ENCODE data around the gene XNDC1N. TPM values are rescaled to one million over a fixed set of nuclear protein-coding genes. Genes with fewer than 3 reads are reported as not detected.

XNDC1N gene
- total and polyA plus RNA-seq, 9 of the 15 experiments (the other 6 are each of a cell fraction or from before 2014, with no cell fraction given), result 6.8 to 11.4 (median 9.7) TPM

DNA sequence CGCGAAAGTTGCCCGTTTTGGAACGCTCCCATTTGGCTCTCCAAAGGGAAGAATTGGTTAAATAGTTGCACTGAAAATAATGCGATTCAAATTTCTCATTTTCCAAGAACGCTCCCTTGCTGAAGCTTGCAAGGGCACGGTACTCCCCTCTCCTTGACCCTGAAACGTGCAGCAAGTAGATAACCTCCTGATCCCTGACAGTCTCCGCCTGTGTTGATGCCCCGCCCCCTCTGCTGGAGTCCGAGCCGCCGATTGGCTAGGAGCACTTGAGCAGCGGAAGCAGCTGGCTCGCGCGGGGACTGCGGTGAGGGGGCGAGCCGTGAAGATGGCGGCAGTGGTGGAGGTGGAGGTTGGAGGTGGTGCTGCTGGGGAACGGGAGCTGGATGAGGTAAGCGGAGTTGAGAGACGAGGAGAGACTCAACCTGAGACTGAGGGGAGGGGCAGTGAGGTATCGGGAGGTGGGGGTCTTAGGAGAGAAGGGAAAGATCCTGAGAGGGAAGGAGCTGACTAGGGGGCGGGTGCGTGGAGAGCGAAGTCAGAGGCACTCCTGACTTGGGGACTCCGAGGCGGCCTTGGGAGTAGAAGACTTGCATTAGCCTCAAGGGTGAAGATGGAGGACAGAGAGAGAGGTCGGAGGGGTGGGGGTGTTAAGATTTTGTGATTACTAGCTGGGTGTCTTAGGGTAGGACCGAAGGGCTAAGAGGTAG, 496 bp upstream of the XNDC1N start, which contains the start of gene RNF121 (continued):
- TF ChIP-seq NCOA2 (IDR thresholded peaks at IDR 0.05; ENCODE audit: partially characterized antibody in 2 of 2) (peak in 1 of 2 experiments; percentile 100), FOXK1 (CRISPR knock-in tag; IDR thresholded peaks at IDR 0.05; ENCODE audit: borderline replicate concordance) (0 out of 2 replicates have a peak, but pooled peaks have one; percentile 18), NRF1 (conservative IDR thresholded peaks at IDR 0.05 in 1 of 2, IDR thresholded peaks at IDR 0.05 in 1 of 2) (peak; percentile 48 to 56; a peak in 3 of 4 replicates), POLR2G (IDR thresholded peaks at IDR 0.05; ENCODE audit: low read depth, low read length) (peak; percentile 90), CEBPB (tag; IDR thresholded peaks at IDR 0.05) (no peak), SOX6 (IDR thresholded peaks at IDR 0.05) (0 out of 2 replicates have a peak, but pooled peaks have one; percentile 21), TCFL5 (CRISPR knock-in tag; conservative IDR thresholded peaks at IDR 0.05) (0 out of 2 replicates have a peak, but pooled peaks have one; percentile 41), TAF9B (IDR thresholded peaks at IDR 0.05; ENCODE audit: partially characterized antibody) (peak; percentile 98), NR4A1 (CRISPR knock-in tag; IDR thresholded peaks at IDR 0.05) (0 out of 2 replicates have a peak, but pooled peaks have one; percentile 48), NR4A1 (tag; IDR thresholded peaks at IDR 0.05) (no peak), GABPA (tag; conservative IDR thresholded peaks at IDR 0.05; ENCODE audit: low read depth) (peak; percentile 96), RBFOX2 (IDR thresholded peaks at IDR 0.05; ENCODE audit: low read depth, low read length) (peak; percentile 82), MIER1 (IDR thresholded peaks at IDR 0.05; ENCODE audit: low read depth) (0 out of 2 replicates have a peak, but pooled peaks have one; percentile 50), C11orf30 (IDR thresholded peaks at IDR 0.05; ENCODE audit: low read depth) (peak; percentile 87), JUN (IDR thresholded peaks at IDR 0.05; ENCODE audit: borderline replicate concordance, low read depth, low read length) (peak; percentile 36; the same call in 1 of the 2 replicates), JUN (CRISPR knock-in tag; IDR thresholded peaks at IDR 0.05; ENCODE audit: borderline replicate concordance) (no peak), EP400 (IDR thresholded peaks at IDR 0.05) (peak; percentile 86; the same call in 1 of the 2 replicates), NCOA1 (IDR thresholded peaks at IDR 0.05; ENCODE audit: low read depth) (peak; percentile 60; the same call in 1 of the 2 replicates), HDAC8 (tag; IDR thresholded peaks at IDR 0.05) (no peak)
- TF ChIP-seq, protein P1, sequence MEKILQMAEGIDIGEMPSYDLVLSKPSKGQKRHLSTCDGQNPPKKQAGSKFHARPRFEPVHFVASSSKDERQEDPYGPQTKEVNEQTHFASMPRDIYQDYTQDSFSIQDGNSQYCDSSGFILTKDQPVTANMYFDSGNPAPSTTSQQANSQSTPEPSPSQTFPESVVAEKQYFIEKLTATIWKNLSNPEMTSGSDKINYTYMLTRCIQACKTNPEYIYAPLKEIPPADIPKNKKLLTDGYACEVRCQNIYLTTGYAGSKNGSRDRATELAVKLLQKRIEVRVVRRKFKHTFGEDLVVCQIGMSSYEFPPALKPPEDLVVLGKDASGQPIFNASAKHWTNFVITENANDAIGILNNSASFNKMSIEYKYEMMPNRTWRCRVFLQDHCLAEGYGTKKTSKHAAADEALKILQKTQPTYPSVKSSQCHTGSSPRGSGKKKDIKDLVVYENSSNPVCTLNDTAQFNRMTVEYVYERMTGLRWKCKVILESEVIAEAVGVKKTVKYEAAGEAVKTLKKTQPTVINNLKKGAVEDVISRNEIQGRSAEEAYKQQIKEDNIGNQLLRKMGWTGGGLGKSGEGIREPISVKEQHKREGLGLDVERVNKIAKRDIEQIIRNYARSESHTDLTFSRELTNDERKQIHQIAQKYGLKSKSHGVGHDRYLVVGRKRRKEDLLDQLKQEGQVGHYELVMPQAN (IDR thresholded peaks at IDR 0.05; ENCODE audit: borderline replicate concordance), result peak; percentile 97
- TF ChIP-seq, protein P2, sequence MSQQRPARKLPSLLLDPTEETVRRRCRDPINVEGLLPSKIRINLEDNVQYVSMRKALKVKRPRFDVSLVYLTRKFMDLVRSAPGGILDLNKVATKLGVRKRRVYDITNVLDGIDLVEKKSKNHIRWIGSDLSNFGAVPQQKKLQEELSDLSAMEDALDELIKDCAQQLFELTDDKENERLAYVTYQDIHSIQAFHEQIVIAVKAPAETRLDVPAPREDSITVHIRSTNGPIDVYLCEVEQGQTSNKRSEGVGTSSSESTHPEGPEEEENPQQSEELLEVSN (IDR thresholded peaks at IDR 0.05; ENCODE audit: borderline replicate concordance in 1 of 2, extremely low read depth in 1 of 2, insufficient read depth in 1 of 2, insufficient read length in 1 of 2, low read depth in 1 of 2, low read length in 1 of 2, poor library complexity in 1 of 2, severe bottlenecking in 1 of 2), result peak in 1 of 2 experiments; percentile 30
- TF ChIP-seq, protein P3, sequence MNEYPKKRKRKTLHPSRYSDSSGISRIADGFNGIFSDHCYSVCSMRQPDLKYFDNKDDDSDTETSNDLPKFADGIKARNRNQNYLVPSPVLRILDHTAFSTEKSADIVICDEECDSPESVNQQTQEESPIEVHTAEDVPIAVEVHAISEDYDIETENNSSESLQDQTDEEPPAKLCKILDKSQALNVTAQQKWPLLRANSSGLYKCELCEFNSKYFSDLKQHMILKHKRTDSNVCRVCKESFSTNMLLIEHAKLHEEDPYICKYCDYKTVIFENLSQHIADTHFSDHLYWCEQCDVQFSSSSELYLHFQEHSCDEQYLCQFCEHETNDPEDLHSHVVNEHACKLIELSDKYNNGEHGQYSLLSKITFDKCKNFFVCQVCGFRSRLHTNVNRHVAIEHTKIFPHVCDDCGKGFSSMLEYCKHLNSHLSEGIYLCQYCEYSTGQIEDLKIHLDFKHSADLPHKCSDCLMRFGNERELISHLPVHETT (CRISPR knock-in tag; conservative IDR thresholded peaks at IDR 0.05 in 1 of 2, IDR thresholded peaks at IDR 0.05 in 1 of 2), result peak in 1 of 2 experiments; percentile 42; a peak in 1 of 4 replicates
